Osteoblast (primary cell): ENCODE measurements around the gene TMEM181. TPM values are rescaled to one million over a fixed set of nuclear protein-coding genes. Genes with fewer than 3 reads are reported as not detected.

ENCODE experiments used
- DNase-seq: peaks from one replicate; pipeline ENCODE4 v3.0.0; 2011; ENCODE audit warnings: low spot score, mixed read lengths; ENCODE audit not compliant: insufficient read length; ENCODE audit errors: missing footprints
- H2AFZ ChIP-seq: 2 replicates; pipeline ENCODE4 v1.6.0; 2011; ENCODE audit warnings: mild to moderate bottlenecking, low read length
- H3K27ac ChIP-seq: 2 replicates; pipeline ENCODE4 v1.5.1; 2011; ENCODE audit warnings: mild to moderate bottlenecking, low read depth, low read length, moderate library complexity
- H3K27me3 ChIP-seq: 2 replicates; pipeline ENCODE4 v1.6.0; 2012; ENCODE audit warnings: mild to moderate bottlenecking, control low read depth, inconsistent platforms, low read length, moderate library complexity; ENCODE audit not compliant: insufficient read depth
- H3K36me3 ChIP-seq: 2 replicates; pipeline ENCODE4 v1.5.1; 2011; ENCODE audit warnings: mild to moderate bottlenecking, low read length, control low read depth, moderate library complexity; ENCODE audit not compliant: insufficient read depth
- H3K4me1 ChIP-seq: 2 replicates; pipeline ENCODE4 v1.5.1; 2011; ENCODE audit warnings: mild to moderate bottlenecking, low read length, control low read depth, moderate library complexity; ENCODE audit not compliant: insufficient read depth
- H3K4me2 ChIP-seq: 2 replicates; pipeline ENCODE4 v1.6.0; 2011; ENCODE audit warnings: mild to moderate bottlenecking, low read length; ENCODE audit not compliant: insufficient read depth
- H3K4me3 ChIP-seq: fragments of 200-600 bp; sonication (generic); 3 replicates; pipeline ENCODE4 v1.5.1; 2012; ENCODE audit warnings: mild to moderate bottlenecking, low read length, inconsistent platforms; ENCODE audit not compliant: insufficient read depth
- H3K79me2 ChIP-seq: 2 replicates; pipeline ENCODE4 v1.6.0; 2012; ENCODE audit warnings: mild to moderate bottlenecking, low read length, control low read depth, inconsistent platforms; ENCODE audit not compliant: insufficient read depth
- H3K9me3 ChIP-seq: 2 replicates; pipeline ENCODE4 v1.5.1; 2011; ENCODE audit warnings: low read depth, low read length, control low read depth
- H4K20me1 ChIP-seq: 2 replicates; pipeline ENCODE4 v1.6.0; 2012; ENCODE audit warnings: mild to moderate bottlenecking, low read length, control low read depth; ENCODE audit not compliant: insufficient read depth
- total RNA-seq: library from RNA; depleted of rRNA; stranded (reverse); fragments of >200 nt; gene quantifications from 2 replicates; pipeline ENCODE4 v1.2.3, GENCODE V29; 2012
- TF ChIP-seq, protein P1 (sequence below): IDR thresholded peaks from 2 replicates; pipeline ENCODE4 v1.5.1; 2011; ENCODE audit warnings: mild to moderate bottlenecking, low read depth, low read length, moderate library complexity; ENCODE audit errors: extremely low read depth

Gene TMEM181
- total RNA-seq, 1 donor, result 43.8 TPM

DNA sequence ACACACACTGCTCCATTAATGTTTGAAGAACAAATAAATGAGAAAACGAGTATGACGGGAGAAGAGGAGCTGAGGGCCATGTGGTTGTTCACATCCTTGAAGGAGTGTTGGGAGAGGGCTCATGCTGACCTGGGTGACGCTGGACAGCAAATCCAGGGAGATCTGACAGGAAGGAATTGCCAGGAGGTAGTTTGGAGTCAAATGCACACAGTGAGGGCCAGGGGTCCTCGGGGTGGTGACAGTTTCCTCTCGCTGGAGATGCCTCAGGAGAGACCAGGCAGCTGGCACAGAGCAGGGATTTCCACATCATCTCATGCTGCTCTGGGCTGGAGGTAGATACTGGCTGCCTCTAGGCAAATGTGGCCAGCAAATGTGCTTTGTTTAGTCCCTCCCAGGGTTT lies 2.0 kb upstream of the TMEM181 start:
- peaks cover 11% of the 10 kb centered on the region for H3K27me3 ChIP-seq
- H4K20me1 ChIP-seq, result peaks cover 17% of the 10 kb centered on the region
- no peaks in the 10 kb centered on the region for H3K36me3 ChIP-seq
- no peak overlapping the region for H3K27ac ChIP-seq
- H3K4me2 ChIP-seq, result no peak overlapping the region
- H3K79me2 ChIP-seq, result peaks cover 29% of the 10 kb centered on the region
- H3K4me3 ChIP-seq, result no peak overlapping the region
- no peaks in the 10 kb centered on the region for H3K9me3 ChIP-seq
- TF ChIP-seq, protein P1, sequence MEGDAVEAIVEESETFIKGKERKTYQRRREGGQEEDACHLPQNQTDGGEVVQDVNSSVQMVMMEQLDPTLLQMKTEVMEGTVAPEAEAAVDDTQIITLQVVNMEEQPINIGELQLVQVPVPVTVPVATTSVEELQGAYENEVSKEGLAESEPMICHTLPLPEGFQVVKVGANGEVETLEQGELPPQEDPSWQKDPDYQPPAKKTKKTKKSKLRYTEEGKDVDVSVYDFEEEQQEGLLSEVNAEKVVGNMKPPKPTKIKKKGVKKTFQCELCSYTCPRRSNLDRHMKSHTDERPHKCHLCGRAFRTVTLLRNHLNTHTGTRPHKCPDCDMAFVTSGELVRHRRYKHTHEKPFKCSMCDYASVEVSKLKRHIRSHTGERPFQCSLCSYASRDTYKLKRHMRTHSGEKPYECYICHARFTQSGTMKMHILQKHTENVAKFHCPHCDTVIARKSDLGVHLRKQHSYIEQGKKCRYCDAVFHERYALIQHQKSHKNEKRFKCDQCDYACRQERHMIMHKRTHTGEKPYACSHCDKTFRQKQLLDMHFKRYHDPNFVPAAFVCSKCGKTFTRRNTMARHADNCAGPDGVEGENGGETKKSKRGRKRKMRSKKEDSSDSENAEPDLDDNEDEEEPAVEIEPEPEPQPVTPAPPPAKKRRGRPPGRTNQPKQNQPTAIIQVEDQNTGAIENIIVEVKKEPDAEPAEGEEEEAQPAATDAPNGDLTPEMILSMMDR, result no peak
- peaks cover 28% of the 10 kb centered on the region for H3K4me1 ChIP-seq
- no peak overlapping the region for H2AFZ ChIP-seq
- peak; percentile 60 for DNase-seq

- Histone ChIP-seq H3K4me1 (peaks cover 32% of the 10 kb centered on the region), H3K9me3 (no peaks in the 10 kb centered on the region), H3K27me3 (peaks cover 11% of the 10 kb centered on the region), H3K4me3 (no peak overlapping the region), H3K27ac (no peak overlapping the region), H3K79me2 (peaks cover 36% of the 10 kb centered on the region), H3K4me2 (no peak overlapping the region), H4K20me1 (peaks cover 23% of the 10 kb centered on the region), H3K36me3 (no peaks in the 10 kb centered on the region), H2AFZ (peak overlapping the region; percentile 98)
- no peak for DNase-seq
- TF ChIP-seq, protein P1, result no peak
Observed at GRCh38 chr6:158558415-158559306, 1.2 kb upstream of the TMEM181 start.

DNA sequence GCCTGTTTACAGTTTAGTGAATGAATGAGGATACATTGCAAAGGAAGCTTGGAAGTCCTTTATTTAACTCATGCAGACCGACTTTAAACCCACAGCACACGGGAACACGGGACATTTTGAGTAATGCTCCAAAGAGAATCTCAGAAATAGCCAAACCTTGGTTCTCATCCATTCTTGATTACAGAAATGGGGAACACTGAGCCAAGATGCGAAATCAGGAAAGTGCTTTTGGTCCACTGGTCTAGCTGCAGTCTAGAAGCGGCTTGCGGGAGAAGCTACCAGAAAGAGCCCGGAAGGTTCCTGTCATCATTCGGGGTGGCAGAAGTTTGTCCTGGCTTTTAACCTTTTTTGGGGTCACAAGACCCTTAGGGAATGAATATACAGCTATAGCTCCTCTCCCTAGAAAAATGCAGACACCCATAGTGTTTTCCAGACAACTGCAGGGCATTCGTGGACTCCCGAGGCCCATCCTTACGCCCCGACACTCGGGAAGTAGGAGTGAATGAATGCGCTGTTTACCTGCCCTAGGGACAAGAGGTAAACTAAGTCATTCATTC lies 475 bp upstream of the TMEM181 start:
- peak overlapping the region; percentile 87 for H3K4me2 ChIP-seq
- H4K20me1 ChIP-seq, result peaks cover 30% of the 10 kb centered on the region
- no peaks in the 10 kb centered on the region for H3K9me3 ChIP-seq
- no peaks in the 10 kb centered on the region for H3K36me3 ChIP-seq
- H3K79me2 ChIP-seq, result peaks cover 44% of the 10 kb centered on the region
- TF ChIP-seq, protein P1, result no peak
- peaks cover 32% of the 10 kb centered on the region for H3K4me1 ChIP-seq
- H3K27me3 ChIP-seq, result peaks cover 11% of the 10 kb centered on the region
- peak overlapping the region; percentile 98 for H2AFZ ChIP-seq
- peak; percentile 71 for DNase-seq
- peak overlapping the region; percentile 44 for H3K27ac ChIP-seq
- peak overlapping the region; percentile 81 for H3K4me3 ChIP-seq

- Histone ChIP-seq H3K9me3 (no peaks in the 10 kb centered on the region), H3K27me3 (peaks cover 7% of the 10 kb centered on the region), H3K27ac (peak overlapping the region; percentile 66), H4K20me1 (peaks cover 45% of the 10 kb centered on the region), H3K4me2 (peak overlapping the region; percentile 87), H3K4me1 (peaks cover 32% of the 10 kb centered on the region), H3K4me3 (peak overlapping the region; percentile 81), H3K79me2 (peaks cover 58% of the 10 kb centered on the region), H3K36me3 (no peaks in the 10 kb centered on the region), H2AFZ (peak overlapping the region; percentile 78)
- TF ChIP-seq, protein P1, result no peak
- DNase-seq, result peak; percentile 84
Observed at GRCh38 chr6:158560836-158561320, 987 bp downstream of the TMEM181 start.
